Activated CD4-positive, alpha-beta T cell treated with anti-CD3 and anti-CD28 coated beads, Interleukin-2, Interleukin-4, amounts not matched to agents 100 ng/mL and 50 ng/mL, durations not matched to agents 16 hours and 8 hours (primary cell): Measurements from ENCODE around the gene MCM3AP.
"Not testable (repeated sequence)": the region's sequence is repeated elsewhere in the genome, so short reads cannot be mapped to it uniquely, and the experiment has no call there.

ENCODE experiments used
- DNase-seq: peaks from one replicate; pipeline ENCODE4 v3.0.0-alpha.2; 2020; ENCODE audit warnings: low spot score

Gene MCM3AP

DNA sequence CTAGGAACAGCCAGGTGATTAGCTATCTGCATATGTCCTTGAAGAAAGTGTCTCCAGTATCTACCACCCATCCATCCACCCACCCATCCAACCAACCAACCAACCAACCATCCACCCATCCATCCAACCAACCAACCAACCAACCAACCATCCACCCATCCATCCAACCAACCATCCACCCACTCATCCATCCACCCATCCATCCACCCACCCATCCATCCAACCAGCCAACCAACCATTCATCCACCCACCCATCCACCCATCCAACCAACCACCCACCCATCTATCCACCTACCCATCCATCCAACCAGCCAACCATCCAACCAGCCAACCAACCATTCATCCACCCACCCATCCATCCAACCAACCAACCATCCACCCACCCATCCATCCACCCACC lies 26.2 kb upstream of the MCM3AP start:
- no peak for DNase-seq

DNA sequence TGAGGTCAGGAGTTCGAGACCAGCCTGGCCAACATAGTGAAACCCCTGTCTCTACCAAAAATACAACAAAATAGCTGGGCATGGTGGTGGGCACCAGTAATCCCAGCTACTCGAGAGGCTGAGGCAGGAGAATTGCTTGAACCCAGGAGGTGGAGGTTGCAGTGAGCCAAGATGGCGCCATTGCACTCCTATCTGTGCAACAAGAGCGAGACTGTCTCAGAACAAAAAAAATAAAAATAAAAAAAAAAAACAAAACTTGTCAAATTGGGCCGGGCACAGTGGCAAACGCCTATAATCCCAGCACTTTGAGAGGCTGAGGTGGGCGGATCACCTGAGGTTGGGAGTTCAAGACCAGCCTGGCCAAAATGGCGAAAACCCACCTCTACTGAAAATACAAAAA lies 24.8 kb upstream of the MCM3AP start:
- not testable (repeated sequence) for DNase-seq

DNA sequence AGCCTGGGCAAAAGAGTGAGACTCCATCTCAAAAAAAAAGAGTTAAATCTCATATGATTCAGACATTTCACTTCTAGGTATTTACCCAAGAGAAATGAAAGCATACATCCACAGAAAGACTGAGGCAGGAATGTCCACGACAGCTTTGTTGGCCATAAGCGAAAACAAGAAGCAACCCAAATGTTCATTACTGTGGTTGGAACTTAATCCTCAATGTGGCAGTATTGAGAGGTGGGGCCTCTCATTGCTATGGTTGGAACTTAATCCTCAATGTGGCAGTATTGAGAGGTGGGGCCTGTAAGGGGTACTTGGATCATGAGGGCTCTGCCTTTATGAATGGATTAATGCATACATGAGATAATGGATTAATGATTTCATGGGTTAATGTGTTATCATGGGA lies 23.0 kb upstream of the MCM3AP start:
- DNase-seq: no peak

DNA sequence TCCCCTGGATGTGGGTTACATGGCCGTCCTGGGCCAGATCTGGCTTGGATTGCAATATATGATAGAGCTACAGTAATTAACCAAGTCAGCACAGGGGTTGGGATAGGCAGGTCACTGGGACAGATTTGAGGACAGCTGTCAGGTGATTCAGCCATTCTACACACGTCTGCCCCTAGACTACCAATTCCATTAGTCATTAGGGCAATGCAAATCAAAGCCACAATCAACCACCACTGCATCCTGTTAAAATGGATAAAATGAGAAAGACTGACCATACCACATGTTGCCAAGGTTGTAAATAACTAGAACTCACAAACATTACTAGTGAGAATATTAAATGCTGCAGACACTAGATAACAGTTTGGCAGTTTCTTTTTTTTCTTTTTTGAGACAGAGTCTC lies 22.2 kb upstream of the MCM3AP start:
- DNase-seq: no peak

DNA sequence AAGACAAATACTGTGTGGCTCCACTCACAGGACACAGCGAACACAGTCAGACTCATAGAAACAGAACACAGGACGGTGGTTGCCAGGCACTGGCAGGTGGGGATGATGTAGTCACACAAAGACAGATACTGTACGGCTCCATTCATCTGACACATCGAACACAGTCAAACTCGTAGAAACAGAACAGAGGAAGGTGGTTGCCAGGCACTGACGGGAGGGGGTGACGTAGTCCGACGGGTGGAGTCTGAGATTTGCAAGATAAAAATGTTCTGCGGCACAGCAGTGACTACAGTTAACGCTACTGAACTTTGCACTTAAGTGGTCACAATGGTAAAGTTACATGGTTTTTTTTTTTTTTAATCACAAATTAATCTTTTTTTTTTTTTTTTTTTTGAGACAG lies 19.5 kb upstream of the MCM3AP start:
- DNase-seq: no peak

DNA sequence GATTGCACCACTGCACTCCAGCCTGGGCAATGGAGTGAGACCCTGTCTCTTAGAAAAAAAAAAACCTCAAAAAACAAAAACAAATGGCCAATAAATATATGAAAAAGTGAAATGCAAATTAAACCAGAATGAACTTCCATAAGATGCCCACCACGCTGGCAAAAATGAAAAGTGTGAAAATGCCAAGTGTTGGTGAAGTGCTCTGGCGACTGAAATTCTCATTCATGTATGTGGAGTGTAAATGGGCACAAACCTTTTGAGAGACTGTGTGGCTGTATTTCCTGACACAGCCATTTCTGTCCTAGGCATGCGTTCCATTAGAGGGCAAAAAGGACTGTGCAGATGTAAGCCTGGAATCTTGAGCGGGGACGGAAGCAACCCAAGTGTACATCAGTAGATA lies 19.0 kb upstream of the MCM3AP start:
- no peak for DNase-seq

DNA sequence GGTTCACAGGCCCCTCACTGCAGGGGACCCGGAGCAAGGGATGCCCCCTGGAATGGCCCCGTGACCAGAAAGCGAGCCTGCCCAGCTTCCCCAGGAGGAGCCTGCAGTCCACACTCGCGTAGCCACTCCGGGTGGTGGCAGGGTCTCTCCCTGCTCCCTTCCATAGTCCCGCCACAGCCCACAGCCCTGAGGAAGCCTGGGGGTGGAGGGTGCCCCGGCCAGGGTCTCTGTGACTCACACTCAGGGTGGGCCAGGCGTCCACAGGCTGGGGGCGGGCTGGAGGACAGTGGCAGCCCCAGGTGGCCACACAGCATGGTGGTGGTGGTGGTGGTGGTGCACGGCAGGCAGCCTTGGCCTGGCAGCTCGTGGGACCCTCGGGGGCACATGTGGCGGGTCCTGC lies 16.3 kb upstream of the MCM3AP start:
- no peak for DNase-seq

DNA sequence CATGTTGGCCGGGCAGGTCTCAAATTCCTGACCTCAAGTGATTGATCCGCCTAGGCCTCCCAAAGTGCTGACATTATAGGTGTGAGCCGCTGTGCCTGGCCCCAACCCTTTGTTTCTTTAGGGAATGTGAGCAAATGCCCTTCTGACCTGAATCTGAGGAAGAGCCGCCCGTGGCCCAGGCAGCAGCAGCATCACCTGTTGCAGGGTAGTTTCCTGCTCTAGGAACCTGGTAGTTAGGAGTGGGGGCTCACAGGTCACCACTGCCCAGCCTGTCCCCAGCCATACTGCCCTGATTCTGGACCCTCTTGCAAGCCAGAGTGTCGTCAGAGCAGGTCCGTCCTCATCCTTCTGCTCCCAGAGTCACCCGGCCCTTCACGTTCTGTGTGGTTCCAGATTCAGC lies 13.8 kb upstream of the MCM3AP start:
- no peak for DNase-seq

DNA sequence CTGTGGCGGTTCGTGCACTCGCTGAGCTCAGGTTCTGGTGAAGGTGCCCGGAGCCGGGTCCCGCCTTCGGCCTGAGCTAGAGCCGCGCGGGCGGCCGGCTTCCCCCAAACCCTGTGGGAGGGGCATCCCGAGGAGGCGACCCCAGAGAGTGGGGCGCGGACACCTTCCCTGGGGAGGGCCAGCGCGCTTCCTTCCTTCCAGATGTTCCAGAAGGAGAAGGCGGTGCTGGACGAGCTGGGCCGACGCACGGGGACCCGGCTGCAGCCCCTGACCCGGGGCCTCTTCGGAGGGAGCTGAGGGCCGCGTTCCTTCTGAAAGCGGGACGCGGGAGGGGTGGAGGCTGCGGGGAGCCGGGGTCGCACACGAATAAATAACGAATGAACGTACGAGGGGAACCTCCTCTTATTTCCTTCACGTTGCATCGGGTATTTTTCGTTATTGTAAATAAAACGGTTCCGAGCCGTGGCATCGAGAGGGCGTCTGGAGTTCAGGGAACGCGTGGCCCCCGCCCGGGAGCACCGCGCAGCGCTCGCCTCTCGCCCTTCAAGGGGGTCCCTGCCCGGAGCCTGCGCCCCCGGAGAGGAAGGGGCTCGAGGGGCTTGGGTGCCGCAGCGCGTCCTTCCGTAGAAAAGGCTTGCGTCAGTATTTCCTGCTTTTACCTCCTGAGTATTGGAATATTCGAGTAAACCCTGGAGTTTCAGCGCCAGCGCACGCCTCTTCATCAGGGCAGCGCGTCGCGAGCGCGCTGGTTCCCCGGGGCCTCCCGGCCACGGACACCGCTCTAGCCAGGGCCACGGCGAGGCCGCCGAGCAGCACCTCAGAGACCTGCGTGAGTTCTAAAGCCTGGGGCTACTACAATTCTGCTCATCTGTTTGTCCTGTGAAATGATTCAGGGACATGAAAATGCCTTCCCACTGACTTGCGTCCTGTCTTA lies 12.2 kb upstream of the MCM3AP start:
- no peak for DNase-seq

DNA sequence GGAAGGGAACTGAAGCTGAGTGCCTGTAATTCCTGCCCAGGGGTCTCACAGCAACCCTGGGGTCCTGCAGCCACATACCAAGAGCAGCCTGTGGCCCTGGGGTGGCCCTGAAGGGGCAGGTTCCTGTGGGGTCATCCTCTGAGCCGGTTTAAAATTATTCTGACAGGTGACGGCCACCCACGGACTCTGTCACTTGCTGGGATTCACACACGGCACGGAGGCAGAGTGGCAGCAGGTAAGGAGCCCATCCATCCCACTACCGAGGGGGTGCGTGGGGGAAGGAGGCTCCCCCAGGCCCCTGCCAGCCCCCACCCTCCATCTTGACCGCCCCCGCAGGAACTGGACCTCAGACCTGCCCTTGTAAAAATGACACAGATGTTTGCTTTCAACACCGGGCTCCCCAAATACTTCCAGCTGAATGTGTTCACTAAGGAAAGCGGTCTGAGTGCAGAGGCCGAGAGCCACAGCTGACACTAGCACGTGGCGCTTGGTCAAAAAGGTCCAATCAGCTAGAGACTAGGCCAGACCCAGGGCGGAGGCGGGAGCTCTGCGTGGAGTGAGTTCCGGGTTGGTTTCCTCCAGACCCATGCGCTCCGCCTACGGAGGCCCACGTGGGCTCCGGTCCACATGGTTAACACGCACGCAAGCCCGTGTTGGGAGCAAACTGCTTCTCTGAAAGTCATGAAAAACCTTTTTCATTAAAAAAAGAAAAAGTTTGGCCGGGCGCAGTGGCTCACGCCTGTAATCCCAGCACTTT lies 10.8 kb upstream of the MCM3AP start:
- peak; percentile 86 for DNase-seq

DNA sequence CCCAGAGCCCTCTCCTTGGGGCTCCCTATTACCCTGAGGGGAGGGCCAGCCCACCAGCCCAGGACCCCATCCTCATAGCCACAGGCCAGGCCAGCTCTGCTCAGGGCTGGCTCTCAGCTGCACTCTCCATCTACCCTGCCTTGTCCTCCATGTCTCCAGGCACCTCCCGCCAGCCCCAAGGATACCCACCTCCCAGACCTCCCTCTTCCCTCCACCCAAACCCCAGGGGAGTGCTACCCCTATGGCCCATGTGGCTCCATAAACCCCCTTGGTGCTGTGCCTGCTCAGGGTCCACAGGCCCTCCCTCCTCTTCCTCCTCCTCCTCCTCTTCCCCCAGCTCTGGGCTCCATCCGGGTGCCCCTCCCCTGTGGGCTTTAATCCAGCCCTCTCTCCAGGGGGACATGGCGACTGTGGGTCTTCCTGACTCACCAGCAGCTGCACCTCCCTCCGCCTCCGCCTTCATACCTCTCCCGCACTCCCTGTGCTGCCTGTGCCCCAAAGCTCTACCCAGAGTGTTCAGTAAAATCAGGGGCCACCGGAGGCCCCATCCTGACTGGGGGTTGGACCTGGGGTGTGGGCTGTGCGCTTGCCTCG lies 9.9 kb upstream of the MCM3AP start:
- DNase-seq: no peak

DNA sequence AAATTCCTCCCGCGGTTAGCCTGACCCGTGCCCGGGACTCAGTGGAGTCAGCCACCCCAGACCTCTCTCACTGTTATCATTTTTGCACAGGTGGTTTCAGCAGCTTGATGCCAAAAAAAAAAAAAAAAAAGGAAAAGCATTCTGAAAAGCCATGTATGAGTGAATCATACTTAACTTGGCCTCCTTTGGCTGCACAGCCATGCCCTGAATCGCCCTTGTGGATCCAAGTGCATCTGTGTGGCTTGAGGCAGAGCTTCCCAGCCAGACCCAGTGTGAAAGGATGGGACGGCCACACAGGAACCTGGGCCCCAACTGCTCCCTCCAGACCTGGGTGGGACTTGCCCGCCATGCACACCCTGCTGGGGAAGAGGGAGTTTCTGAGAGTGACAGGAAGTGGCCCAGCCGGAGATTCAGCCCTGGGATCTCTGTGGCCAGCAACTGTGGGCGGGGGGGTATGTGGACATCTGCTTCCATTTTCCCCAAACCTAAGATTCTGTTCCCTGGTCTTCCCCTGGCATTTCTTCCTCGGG lies 9.3 kb upstream of the MCM3AP start:
- no peak for DNase-seq

DNA sequence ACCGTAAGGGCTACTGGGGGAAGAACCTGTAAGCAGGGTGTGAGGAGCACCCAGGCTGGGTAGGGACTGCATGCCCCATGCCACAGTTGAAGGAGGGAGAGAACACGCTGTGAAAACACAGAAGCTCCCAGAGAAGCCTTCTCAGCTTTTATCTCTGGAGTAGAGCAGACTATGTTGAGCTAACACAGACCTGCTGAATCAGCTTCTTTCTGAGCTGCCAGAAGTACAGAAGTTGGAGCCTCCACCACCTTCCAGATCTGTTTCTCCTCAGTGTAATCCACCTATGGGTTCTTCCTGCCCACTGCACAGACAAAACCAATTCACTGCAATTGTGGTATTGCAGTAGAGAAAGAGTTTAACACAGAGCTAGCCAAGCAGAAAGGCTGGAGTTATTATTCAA lies 6.2 kb upstream of the MCM3AP start:
- DNase-seq: no peak

DNA sequence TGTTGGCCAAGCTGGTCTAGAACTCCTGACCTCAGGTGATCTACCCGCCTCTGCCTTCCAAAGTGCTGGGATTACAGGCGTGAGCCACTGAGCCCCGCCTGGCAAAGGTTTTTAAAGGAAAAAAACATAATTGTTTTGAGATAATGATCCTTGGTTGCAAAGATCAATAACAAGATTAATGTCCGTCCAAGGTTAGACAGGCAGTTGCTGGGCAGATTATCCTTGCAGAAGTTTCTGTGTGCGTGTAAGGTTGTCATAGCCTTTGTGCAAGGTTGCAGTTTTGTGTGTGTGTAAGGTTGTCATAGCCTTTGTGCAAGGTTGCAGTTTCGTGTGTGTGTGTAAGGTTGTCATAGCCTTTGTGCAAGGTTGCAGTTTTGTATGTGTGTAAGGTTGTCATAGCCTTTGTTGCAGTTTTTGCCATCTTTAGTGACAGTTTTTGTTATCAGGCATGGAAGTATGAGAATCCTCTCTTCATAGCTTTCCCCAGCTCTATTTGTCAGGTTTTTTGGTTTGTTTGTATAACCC lies 4.3 kb upstream of the MCM3AP start:
- DNase-seq: no peak

DNA sequence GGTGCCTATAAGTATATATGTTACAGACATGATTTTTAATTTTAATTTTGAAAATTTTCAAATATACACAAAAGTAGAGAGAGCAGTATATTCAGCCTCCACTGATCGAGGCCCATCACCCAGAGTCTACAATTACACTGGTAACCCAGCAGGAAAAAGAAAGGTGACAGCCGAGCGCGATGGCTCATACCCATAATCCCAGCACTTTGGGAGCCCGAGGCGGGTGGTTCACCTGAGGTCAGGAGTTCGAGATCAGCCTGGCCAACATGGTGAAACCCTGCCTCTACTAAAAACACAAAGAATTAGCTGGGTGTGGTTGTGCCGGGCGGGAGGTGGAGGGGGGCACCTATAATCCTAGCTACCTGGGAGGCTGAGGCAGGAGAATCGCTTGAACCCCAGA lies 2.1 kb upstream of the MCM3AP start:
- no peak for DNase-seq

DNA sequence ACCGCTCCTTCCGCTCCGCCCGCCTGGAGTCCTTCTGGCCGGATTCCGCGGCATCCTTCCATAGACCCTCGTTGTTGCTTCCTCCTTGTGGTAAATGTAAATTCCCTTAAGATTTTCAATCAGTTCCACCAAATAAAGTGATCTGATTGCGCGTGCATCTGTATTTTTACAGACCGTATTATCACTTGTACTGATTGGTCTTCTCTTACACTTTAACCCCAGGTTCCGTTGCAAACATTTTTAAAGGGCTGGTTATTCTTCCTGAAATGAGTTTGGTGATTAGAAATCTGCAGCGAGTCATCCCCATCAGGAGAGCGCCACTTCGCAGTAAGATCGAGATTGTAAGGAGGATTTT lies 1.2 kb upstream of the MCM3AP start:
- no peak for DNase-seq

DNA sequence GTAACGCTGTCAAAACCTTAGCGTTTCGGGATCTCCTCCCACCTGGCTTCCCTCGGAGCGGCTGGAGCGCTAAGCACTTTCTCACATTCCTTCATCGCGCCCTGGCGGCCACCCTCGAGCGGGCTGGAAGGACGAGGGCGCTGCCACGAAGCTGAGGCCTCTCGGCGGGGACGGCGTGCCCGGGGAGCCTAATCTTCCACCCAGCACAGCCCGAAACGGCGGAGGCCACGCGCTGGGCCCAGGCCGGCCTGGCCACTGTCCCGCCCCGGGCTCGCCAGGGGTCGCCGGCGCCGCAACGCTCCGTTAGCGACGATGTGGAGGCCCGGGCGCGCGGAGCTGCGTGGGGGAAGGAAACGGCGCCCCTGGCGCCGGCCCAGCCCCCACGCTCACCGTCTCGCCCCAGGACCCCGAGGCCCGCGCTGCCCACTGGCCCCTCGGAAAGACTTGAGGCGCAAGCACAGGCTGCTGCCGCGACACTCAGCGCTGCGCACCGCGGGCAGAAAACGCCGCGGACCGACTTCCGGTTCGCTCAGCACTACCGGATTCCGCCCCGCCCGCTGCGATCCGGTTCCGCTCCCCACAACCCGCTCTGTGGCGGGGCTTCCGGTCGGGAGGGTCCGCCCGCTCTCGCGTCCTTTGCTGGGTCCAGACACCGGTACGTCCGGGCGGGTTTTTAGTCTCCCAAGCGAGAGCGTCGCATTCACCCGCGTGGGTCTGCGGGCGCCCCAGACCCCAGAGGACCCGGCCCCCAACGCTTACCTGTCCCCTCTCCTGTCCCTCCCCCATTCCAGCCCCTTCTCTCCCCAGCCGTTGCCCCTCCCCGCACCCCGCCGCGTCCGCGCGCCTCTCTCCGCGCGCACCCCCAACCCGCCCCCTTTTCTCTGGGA lies 593 bp upstream of the MCM3AP start, which contains the start of gene YBEY:
TSS of gene YBEY (plus strand) at position 582 of the 887 bp plus-strand sequence. CDS start 572 bp downstream, outside the sequence.
- peak; percentile 89 for DNase-seq

DNA sequence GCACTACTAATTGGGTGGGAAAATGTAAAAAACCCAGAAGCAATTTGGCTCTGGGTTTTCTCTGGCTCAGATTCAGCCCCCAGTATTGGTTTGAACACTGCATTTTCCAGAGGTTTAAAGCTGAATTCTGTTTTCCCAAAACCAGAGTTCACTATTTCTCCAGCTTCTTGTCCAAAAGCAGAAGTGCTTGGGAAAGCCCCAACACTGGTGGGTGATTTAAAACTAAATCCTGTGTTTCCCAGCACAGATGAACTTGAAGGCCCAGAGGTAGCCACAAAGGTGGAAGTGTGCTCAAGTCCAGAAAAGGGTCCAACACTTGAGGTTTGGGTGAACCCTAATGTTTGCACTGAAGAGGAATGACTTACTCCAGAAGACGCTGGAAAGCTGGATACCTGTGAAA lies 678 bp downstream of the MCM3AP start:
- no peak for DNase-seq

DNA sequence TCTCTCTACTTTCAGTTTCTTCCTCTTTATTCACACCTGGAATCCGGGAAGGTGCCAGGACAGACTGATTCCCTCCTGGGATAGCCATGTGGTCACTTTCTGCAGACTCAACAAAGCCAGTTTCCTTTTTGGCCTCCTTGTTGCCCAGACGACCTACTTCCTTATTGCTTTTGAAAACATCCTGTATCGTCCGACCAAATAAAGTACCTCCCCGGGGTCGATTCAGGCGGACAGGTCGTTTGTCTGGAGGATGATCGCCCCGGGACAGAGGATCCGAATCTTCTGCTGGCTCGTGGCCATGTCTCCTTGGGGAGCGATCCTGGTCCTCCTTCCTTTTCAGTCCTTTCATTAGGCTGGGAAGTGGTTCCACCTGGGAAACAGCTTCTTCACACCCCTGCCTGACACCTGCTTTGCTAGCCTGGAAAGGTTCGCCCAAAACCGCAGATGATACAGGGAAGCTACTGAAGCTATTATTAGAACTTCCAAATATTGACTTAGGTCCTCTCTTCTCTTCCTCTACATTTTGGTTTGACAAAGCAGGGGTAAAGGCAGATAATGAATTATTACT lies 1.2 kb downstream of the MCM3AP start:
- no peak for DNase-seq

DNA sequence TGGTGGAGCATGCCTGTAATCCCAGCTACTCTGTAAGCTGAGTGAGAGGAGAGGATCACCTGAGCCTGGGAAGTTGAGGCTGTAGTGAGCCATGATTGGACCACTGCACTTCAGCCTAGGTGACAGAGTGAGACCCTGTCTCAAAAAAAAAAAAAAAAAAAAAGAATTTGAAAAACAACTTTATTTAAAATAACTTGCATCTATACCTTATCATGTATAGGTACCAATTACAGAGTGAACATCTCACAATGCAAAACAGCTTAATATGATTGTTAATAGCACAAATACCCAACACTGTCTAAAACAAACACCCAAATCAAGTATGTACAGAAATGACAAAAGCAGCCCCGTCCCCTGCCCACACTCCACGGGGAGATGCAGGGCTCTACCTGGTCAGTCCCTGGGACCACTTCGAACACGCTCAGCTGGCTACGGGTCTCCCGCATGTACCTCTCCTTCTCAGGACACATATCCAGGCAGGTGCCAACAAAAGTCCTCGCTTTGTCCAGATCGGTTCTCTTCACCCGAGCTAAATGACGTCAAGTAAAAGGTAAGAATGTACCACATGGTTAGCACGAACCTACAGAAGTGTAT lies 10.5 kb downstream of the MCM3AP start:
- DNase-seq: no peak

DNA sequence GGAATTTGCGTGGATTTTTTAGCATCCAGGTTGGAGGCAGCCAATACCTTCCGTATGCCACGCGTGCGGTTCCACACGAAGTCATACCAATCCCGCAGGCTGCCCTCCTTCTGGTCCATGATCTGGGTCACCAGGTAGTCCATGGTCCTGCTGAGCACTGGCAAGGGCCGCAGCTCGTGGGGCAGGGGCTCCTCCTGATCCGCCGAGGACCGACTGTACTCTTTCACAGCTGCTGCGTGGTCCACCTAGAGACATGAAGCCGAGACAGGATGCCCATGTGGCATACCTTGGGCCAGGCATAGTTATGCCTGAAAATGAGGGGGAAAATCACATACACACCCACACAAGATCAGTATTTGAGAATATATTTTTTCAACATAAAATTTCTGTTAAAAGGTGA lies 12.1 kb downstream of the MCM3AP start:
- DNase-seq: no peak
